ENCODE results near the gene CIROP. TPM values are rescaled to one million over a fixed set of nuclear protein-coding genes. Genes with fewer than 3 reads are reported as not detected.

Gene CIROP
- total RNA-seq = not detected

GRCh38 chr14:23104591-23105347, at the start of gene CIROP:
TSS of gene CIROP (minus strand) at chr14:23104989. CDS start at chr14:23104920, 69 bp downstream.
- no peak for ATAC-seq

- ATAC-seq = peak; percentile 91
Measured at GRCh38 chr14:23153851-23154796, 49.3 kb upstream of the CIROP start.

- ATAC-seq = no peak
Measured at GRCh38 chr14:23151342-23151741, 46.6 kb upstream of the CIROP start.

- ATAC-seq = peak; percentile 71
Measured at GRCh38 chr14:23149745-23150144, 45.0 kb upstream of the CIROP start.

GRCh38 chr14:23148591-23149249, 43.9 kb upstream of the CIROP start:
- no peak for ATAC-seq

GRCh38 chr14:23147676-23148075, 42.9 kb upstream of the CIROP start:
- ATAC-seq = no peak

- no peak for ATAC-seq
Measured at GRCh38 chr14:23146980-23147379, 42.2 kb upstream of the CIROP start.

GRCh38 chr14:23146351-23146910, 41.6 kb upstream of the CIROP start:
- no peak for ATAC-seq

GRCh38 chr14:23145794-23146350, 41.1 kb upstream of the CIROP start:
- ATAC-seq = no peak

GRCh38 chr14:23143911-23144310, 39.1 kb upstream of the CIROP start:
- ATAC-seq = no peak

GRCh38 chr14:23142826-23143225, 38.0 kb upstream of the CIROP start:
- ATAC-seq = peak; percentile 62

- ATAC-seq = no peak
Measured at GRCh38 chr14:23141706-23142444, 37.1 kb upstream of the CIROP start.

GRCh38 chr14:23140371-23140770, 35.6 kb upstream of the CIROP start:
- no peak for ATAC-seq

- no peak for ATAC-seq
Measured at GRCh38 chr14:23139874-23140273, 35.1 kb upstream of the CIROP start.

- ATAC-seq = peak; percentile 92
Measured at GRCh38 chr14:23137813-23138535, 33.2 kb upstream of the CIROP start.

GRCh38 chr14:23137192-23137812, 32.5 kb upstream of the CIROP start:
- ATAC-seq = peak; percentile 76

- ATAC-seq = no peak
Measured at GRCh38 chr14:23136566-23137133, 31.9 kb upstream of the CIROP start.

GRCh38 chr14:23132970-23133369, 28.2 kb upstream of the CIROP start:
- no peak for ATAC-seq

- no peak for ATAC-seq
Measured at GRCh38 chr14:23131482-23131881, 26.7 kb upstream of the CIROP start.

GRCh38 chr14:23130871-23131270, 26.1 kb upstream of the CIROP start:
- ATAC-seq = no peak
